Peyer's patch (tissue), 4 donors: Measurements from ENCODE around the gene UBE2D2.

Experiments
- POLR2A ChIP-seq, 2 donors: fragments of 450-650 bp; IDR thresholded peaks; one replicate each; pipeline ENCODE4 v1.5.1; 2017; ENCODE audit warnings: antibody characterized with exemption in 2 of 2, mild to moderate bottlenecking in 2 of 2, moderate library complexity in 2 of 2
- TF ChIP-seq, protein P1 (sequence below), 6 experiments: fragments of 450-650 bp in 4 of 6; fragments of 200-600 bp in 2 of 6; sonication (generic) in 1 of 6; IDR thresholded peaks; one replicate each; pipeline ENCODE4 v1.5.1; 2017 to 2019; ENCODE audit warnings: antibody characterized with exemption in 6 of 6, mild to moderate bottlenecking in 3 of 6, moderate library complexity in 1 of 6

DNA sequence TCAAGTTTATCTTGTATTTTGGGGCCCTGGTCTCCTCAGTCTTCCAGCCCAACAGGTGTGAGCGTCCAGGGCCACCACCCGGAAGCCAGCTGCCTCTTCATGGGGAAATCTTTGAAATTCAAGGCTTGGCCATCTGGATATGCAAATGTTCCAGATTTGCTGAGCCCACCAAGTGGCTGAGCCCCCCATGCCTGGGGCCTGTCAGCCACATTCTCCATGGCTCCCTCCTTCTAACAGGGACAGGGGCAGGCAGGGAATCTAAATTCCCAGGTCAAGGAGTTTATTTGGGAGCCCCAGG, 72.8 kb downstream of the UBE2D2 start:
- TF ChIP-seq, protein P1, sequence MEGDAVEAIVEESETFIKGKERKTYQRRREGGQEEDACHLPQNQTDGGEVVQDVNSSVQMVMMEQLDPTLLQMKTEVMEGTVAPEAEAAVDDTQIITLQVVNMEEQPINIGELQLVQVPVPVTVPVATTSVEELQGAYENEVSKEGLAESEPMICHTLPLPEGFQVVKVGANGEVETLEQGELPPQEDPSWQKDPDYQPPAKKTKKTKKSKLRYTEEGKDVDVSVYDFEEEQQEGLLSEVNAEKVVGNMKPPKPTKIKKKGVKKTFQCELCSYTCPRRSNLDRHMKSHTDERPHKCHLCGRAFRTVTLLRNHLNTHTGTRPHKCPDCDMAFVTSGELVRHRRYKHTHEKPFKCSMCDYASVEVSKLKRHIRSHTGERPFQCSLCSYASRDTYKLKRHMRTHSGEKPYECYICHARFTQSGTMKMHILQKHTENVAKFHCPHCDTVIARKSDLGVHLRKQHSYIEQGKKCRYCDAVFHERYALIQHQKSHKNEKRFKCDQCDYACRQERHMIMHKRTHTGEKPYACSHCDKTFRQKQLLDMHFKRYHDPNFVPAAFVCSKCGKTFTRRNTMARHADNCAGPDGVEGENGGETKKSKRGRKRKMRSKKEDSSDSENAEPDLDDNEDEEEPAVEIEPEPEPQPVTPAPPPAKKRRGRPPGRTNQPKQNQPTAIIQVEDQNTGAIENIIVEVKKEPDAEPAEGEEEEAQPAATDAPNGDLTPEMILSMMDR (IDR thresholded peaks at IDR 0.05), result no peak
- no peak for TF ChIP-seq POLR2A (IDR thresholded peaks at IDR 0.05)
